ENCODE data around the gene GPSM3.

GPSM3 gene

DNA sequence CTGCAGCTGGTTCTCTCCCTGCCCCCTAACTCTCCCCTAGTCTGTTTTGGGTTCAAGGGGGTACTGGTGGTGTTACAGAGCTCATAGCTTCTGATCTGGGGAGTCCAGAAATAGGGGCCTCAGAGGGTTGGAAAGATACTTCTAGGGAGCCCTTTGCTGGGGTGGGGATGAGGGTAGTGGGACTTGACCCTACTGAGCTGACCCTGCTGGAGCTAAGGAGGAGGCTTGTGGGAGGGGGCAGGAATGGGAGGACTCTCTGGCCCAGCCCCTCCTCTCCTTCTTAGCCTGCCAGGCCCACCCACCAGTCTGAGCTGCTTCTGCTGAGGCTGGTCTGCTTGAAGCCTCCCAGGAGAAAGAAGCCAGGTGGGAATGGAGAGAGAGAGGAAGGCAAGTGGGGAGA is 28.1 kb downstream of the GPSM3 start, which contains the start of gene EGFL8:
Gene EGFL8 (plus strand): TSS at position 301 of the 400 bp plus-strand sequence. CDS start 1,571 bp downstream, outside the sequence.
- H3K9me3 ChIP-seq (ENCODE audit: low read length): no peaks in the 10 kb centered on the region
- H3K4me3 ChIP-seq (ENCODE audit: low read depth, low read length, poor library complexity, severe bottlenecking): no peak within 1 kb of the TSS
- H2AFZ ChIP-seq (ENCODE audit: low read length): no peak within 1 kb of the TSS
- H3K79me2 ChIP-seq (ENCODE audit: insufficient read depth, low read length): no peaks in the 10 kb centered on the region
- H3K9me2 ChIP-seq (ENCODE audit: low read depth, low read length): no peaks in the 10 kb centered on the region
- no peak within 1 kb of the TSS for H3K27ac ChIP-seq (ENCODE audit: low read depth, low read length, poor library complexity, severe bottlenecking)
- H3K27me3 ChIP-seq (ENCODE audit: insufficient read depth, low read length): no peaks in the 10 kb centered on the region
- peaks cover 19% of the 10 kb centered on the region; the same call in 1 of the 2 replicates for H3K36me3 ChIP-seq (ENCODE audit: insufficient read depth, low read length)
- no peak within 1 kb of the TSS for H3K9ac ChIP-seq (ENCODE audit: low read length)
- no peaks in the 10 kb centered on the region for H3F3A ChIP-seq (ENCODE audit: insufficient read depth, low read length)
- H3K4me2 ChIP-seq (ENCODE audit: low read length): no peak within 1 kb of the TSS
- TF ChIP-seq EZH2 (IDR thresholded peaks at IDR 0.05; ENCODE audit: borderline replicate concordance, low read length): no peak
- TF ChIP-seq, protein P1, sequence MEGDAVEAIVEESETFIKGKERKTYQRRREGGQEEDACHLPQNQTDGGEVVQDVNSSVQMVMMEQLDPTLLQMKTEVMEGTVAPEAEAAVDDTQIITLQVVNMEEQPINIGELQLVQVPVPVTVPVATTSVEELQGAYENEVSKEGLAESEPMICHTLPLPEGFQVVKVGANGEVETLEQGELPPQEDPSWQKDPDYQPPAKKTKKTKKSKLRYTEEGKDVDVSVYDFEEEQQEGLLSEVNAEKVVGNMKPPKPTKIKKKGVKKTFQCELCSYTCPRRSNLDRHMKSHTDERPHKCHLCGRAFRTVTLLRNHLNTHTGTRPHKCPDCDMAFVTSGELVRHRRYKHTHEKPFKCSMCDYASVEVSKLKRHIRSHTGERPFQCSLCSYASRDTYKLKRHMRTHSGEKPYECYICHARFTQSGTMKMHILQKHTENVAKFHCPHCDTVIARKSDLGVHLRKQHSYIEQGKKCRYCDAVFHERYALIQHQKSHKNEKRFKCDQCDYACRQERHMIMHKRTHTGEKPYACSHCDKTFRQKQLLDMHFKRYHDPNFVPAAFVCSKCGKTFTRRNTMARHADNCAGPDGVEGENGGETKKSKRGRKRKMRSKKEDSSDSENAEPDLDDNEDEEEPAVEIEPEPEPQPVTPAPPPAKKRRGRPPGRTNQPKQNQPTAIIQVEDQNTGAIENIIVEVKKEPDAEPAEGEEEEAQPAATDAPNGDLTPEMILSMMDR (IDR thresholded peaks at IDR 0.05; ENCODE audit: low read length): no peak
- peaks cover 23% of the 10 kb centered on the region for H3K4me1 ChIP-seq (ENCODE audit: insufficient read depth, low read length, severe bottlenecking)
- no peaks in the 10 kb centered on the region for H4K20me1 ChIP-seq (ENCODE audit: insufficient read depth, low read length)

DNA sequence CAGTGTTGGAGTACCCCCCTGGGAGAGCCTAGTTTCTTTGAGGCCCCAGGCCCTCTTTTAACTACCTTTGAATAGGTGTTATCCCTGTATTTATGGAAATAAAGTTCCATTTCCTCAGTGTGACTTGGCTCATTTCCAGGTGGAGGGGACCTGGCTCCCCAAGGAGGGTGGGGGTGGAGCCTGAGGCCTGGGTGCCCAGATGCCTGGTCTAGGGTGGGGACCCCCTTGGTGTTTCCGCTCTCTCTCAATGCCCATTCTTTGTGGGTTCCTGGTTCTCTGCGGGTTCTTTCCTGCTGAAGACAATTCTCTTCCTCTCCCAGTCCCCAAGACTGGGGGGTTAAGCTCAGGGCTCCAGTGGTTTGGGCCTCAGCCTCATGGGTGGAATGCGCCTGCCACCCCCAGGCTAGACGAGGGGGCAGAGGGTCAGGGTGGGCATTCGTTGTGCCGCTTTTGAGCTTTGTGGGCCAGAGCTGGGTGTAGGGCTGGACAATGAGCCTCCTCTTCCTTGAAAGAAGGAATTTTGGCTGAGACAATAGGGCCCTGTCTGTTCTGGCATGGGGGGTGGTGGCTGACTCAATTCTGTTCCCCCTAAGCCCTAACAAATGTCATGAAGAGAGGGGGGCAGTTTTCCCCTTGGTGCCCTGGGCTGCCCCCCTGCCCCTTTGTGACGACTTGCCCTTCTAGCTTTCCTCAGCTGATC is 28.7 kb downstream of the GPSM3 start:
- H3K9me2 ChIP-seq (ENCODE audit: low read depth, low read length): no peaks in the 10 kb centered on the region
- H3F3A ChIP-seq (ENCODE audit: insufficient read depth, low read length): no peaks in the 10 kb centered on the region
- H3K4me3 ChIP-seq (ENCODE audit: low read depth, low read length, poor library complexity, severe bottlenecking): no peak overlapping the region
- H4K20me1 ChIP-seq (ENCODE audit: insufficient read depth, low read length): no peaks in the 10 kb centered on the region
- no peaks in the 10 kb centered on the region for H3K9me3 ChIP-seq (ENCODE audit: low read length)
- no peak overlapping the region for H2AFZ ChIP-seq (ENCODE audit: low read length)
- H3K27me3 ChIP-seq (ENCODE audit: insufficient read depth, low read length): no peaks in the 10 kb centered on the region
- no peak overlapping the region for H3K4me2 ChIP-seq (ENCODE audit: low read length)
- H3K79me2 ChIP-seq (ENCODE audit: insufficient read depth, low read length): no peaks in the 10 kb centered on the region
- TF ChIP-seq, protein P1 (IDR thresholded peaks at IDR 0.05; ENCODE audit: low read length): no peak
- TF ChIP-seq EZH2 (IDR thresholded peaks at IDR 0.05; ENCODE audit: borderline replicate concordance, low read length): no peak
- H3K9ac ChIP-seq (ENCODE audit: low read length): no peak overlapping the region
- H3K4me1 ChIP-seq (ENCODE audit: insufficient read depth, low read length, severe bottlenecking): peaks cover 23% of the 10 kb centered on the region
- H3K27ac ChIP-seq (ENCODE audit: low read depth, low read length, poor library complexity, severe bottlenecking): no peak overlapping the region
- H3K36me3 ChIP-seq (ENCODE audit: insufficient read depth, low read length): peaks cover 15% of the 10 kb centered on the region; the same call in 1 of the 2 replicates

DNA sequence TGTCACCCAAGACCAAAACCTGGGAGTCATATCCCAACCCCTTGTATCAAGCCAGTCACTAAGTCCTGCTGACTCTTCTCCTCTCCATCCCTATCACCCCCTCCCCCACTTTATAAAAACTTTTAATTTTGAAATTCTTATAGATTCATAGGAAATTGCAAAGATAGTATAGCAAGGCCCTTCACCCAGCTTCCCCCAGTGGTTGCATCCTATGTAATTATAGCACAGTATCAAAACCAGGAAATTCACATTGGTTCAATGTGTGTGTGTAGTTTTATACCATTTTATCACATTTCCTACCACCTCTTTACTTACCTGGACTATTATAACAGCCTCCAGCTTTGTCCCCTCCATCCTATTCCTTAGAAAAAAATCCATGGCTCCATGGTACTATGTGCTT is 34.4 kb downstream of the GPSM3 start:
- Histone ChIP-seq H3K36me3 (ENCODE audit: insufficient read depth, low read length) (peaks cover 16% of the 10 kb centered on the region), H2AFZ (ENCODE audit: low read length) (no peak overlapping the region), H3K9ac (ENCODE audit: low read length) (no peak overlapping the region), H3K4me3 (ENCODE audit: low read depth, low read length, poor library complexity, severe bottlenecking) (no peak overlapping the region), H3K9me2 (ENCODE audit: low read depth, low read length) (no peaks in the 10 kb centered on the region), H3K79me2 (ENCODE audit: insufficient read depth, low read length) (no peaks in the 10 kb centered on the region), H3K27ac (ENCODE audit: low read depth, low read length, poor library complexity, severe bottlenecking) (no peak overlapping the region), H4K20me1 (ENCODE audit: insufficient read depth, low read length) (no peaks in the 10 kb centered on the region), H3K4me1 (ENCODE audit: insufficient read depth, low read length, severe bottlenecking) (peaks cover 20% of the 10 kb centered on the region), H3F3A (ENCODE audit: insufficient read depth, low read length) (0 out of 2 replicates have a peak, but pooled peaks cover 2% of the 10 kb centered on the region), H3K27me3 (ENCODE audit: insufficient read depth, low read length) (no peaks in the 10 kb centered on the region), H3K9me3 (ENCODE audit: low read length) (no peaks in the 10 kb centered on the region), H3K4me2 (ENCODE audit: low read length) (no peak overlapping the region)
- TF ChIP-seq, protein P1 (IDR thresholded peaks at IDR 0.05; ENCODE audit: low read length): no peak
- no peak for TF ChIP-seq EZH2 (IDR thresholded peaks at IDR 0.05; ENCODE audit: borderline replicate concordance, low read length)

All from OCI-LY1 (cell line).